ENCODE data around the gene CABLES2.

DNA sequence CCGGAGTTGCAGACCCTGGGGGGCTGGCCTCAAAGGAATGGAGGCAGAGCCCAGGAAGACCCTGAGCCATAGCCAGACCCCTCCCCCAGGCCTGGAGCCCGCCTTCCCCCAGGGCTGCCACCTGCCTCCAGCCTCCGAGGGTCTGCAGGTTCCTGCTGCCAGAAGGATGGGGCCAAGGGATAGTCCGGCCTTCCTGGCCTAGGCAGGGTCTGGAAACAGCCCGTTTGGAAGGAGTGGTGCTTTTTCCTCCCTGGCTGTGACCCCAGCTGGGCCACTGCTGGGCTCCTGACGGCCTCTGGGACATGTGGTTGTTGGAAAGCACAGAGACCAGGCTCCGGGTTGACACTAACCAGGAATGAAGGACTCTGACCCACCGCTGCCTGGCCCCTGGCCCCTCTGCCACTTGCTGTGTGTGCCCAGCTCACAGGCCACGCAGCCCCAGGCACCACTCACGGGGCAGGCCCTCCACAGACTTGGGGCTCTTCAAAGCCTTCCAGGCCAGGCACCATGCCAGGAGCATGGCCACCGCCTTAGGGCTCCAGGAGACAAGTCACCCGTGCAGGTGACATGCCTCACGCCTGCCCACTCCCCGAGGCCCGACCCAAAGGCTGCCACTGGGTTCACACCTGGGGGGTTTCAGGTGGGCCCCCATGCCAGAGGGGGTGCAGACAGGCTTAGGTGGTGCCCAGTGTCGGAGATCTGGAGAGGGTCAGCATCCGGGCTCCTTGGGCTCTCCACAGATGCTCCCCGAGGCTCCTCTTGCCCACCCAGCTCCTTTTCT lies 36.1 kb downstream of the CABLES2 start:
- TF ChIP-seq EZH2phosphoT487 (IDR thresholded peaks at IDR 0.05; ENCODE audit: borderline replicate concordance, low read depth, low read length), result no peak
- TF ChIP-seq, protein P1, sequence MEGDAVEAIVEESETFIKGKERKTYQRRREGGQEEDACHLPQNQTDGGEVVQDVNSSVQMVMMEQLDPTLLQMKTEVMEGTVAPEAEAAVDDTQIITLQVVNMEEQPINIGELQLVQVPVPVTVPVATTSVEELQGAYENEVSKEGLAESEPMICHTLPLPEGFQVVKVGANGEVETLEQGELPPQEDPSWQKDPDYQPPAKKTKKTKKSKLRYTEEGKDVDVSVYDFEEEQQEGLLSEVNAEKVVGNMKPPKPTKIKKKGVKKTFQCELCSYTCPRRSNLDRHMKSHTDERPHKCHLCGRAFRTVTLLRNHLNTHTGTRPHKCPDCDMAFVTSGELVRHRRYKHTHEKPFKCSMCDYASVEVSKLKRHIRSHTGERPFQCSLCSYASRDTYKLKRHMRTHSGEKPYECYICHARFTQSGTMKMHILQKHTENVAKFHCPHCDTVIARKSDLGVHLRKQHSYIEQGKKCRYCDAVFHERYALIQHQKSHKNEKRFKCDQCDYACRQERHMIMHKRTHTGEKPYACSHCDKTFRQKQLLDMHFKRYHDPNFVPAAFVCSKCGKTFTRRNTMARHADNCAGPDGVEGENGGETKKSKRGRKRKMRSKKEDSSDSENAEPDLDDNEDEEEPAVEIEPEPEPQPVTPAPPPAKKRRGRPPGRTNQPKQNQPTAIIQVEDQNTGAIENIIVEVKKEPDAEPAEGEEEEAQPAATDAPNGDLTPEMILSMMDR (conservative IDR thresholded peaks at IDR 0.05; ENCODE audit: low read length), result no peak

Data from OCI-LY7 (cell line).